ENCODE data around the gene COQ8B.

DNA sequence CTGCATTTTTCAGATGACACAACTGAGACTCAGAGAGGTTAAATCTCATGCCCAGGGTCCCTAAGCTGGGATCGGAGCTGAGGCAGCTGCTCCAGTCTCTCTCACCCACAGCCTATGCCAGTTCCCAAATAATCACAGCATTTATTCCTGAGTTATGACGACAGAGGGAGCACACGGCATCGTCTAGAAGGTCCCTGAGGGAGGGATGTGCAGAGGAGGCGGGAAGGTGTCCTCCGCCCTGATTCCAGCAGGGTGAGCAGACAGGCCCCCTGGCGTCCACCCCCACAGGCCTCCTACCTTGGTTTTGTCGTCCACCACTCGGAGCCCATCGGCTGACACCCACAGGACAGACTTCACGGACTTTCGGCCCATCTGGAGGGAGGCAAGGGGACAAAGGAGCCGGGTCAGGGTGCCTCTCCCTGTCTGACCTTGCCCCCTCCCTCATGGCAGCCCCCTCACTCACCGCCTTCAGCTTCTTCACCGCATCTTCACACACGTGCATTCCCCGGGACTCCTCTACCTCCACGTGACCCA lies 34.2 kb downstream of the COQ8B start:
- TF ChIP-seq CTCF (conservative IDR thresholded peaks at IDR 0.05) (no peak), ZFX (IDR thresholded peaks at IDR 0.05) (no peak)

All from C4-2B (cell line).